Measurements from ENCODE around the gene CTNNA2.

GRCh38 chr2:80303006-80303908 lies 790.4 kb downstream of the CTNNA2 start:
- no peak for TF ChIP-seq POLR2A (IDR thresholded peaks at IDR 0.05)
- TF ChIP-seq, protein P1, sequence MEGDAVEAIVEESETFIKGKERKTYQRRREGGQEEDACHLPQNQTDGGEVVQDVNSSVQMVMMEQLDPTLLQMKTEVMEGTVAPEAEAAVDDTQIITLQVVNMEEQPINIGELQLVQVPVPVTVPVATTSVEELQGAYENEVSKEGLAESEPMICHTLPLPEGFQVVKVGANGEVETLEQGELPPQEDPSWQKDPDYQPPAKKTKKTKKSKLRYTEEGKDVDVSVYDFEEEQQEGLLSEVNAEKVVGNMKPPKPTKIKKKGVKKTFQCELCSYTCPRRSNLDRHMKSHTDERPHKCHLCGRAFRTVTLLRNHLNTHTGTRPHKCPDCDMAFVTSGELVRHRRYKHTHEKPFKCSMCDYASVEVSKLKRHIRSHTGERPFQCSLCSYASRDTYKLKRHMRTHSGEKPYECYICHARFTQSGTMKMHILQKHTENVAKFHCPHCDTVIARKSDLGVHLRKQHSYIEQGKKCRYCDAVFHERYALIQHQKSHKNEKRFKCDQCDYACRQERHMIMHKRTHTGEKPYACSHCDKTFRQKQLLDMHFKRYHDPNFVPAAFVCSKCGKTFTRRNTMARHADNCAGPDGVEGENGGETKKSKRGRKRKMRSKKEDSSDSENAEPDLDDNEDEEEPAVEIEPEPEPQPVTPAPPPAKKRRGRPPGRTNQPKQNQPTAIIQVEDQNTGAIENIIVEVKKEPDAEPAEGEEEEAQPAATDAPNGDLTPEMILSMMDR (IDR thresholded peaks at IDR 0.05), result no peak
